ENCODE data around the gene MYO3B. TPM values are rescaled to one million over a fixed set of nuclear protein-coding genes. Genes with fewer than 3 reads are reported as not detected.

Gene MYO3B
- total RNA-seq, 1 donor from 2014 or later, result not detected

DNA sequence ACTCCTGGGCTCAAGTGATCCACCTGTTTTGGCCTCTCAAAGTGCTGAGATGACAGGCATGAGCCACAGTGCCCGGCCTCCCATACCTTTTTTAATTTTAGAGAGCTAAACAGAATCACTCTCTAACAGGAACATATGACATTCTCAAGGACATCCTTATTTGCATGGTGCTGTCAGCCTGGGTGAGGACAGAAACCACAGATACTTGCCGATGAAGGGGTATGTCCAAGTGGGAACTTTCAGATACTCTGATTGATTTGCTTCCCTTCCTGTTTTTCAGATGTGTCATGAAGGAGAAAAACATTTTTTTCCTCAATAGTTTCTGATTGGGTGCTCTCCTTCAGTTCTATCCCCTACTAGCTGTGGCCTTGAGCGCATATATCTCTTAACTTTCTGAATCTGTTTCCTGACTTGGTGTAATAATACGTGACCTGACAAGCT lies 49.6 kb downstream of the MYO3B start:
- H3K4me1 Mint-ChIP-seq (ENCODE audit: low read depth), result peaks cover 16% of the 10 kb centered on the region
- H3K4me3 Mint-ChIP-seq (ENCODE audit: low read depth), result no peak overlapping the region
- no peaks in the 10 kb centered on the region for H3K36me3 Mint-ChIP-seq (ENCODE audit: insufficient read depth)
- no peak overlapping the region for H3K27ac Mint-ChIP-seq
- peaks cover 7% of the 10 kb centered on the region for H3K27me3 Mint-ChIP-seq
- DNase-seq (ENCODE audit: low spot score, unreplicated experiment), result no peak
- TF ChIP-seq CTCF (IDR thresholded peaks at IDR 0.05; ENCODE audit: unreplicated experiment), result no peak
- no peaks in the 10 kb centered on the region for H3K9me3 Mint-ChIP-seq (ENCODE audit: low read depth)

DNA sequence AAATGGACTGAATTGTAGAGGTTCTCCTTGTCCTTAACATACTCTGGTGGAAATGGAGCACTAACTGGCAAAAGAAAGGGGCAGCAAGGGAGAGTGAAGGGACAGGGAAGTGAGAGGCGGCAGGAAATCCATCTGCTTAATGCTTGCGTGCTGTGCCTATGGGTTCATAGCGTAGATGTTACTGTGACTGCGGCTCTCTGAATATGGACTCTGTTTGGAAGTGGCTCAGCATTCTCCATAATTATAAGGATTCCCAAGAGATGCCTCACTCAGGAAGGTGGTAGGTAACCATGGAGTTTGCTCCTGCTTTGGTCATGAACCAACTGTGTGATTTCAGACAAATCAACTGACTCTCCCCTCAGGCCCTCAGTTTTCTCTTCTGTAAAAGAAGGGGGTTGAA lies 50.0 kb downstream of the MYO3B start:
- Mint-ChIP-seq H3K4me3 (ENCODE audit: low read depth) (no peak overlapping the region), H3K9me3 (ENCODE audit: low read depth) (no peaks in the 10 kb centered on the region), H3K27ac (no peak overlapping the region), H3K27me3 (peaks cover 7% of the 10 kb centered on the region), H3K36me3 (ENCODE audit: insufficient read depth) (no peaks in the 10 kb centered on the region), H3K4me1 (ENCODE audit: low read depth) (peaks cover 12% of the 10 kb centered on the region)
- DNase-seq (ENCODE audit: low spot score, unreplicated experiment), result no peak
- no peak for TF ChIP-seq CTCF (IDR thresholded peaks at IDR 0.05; ENCODE audit: unreplicated experiment)

GRCh38 chr2:170228429-170228828 lies 50.5 kb downstream of the MYO3B start:
- H3K9me3 Mint-ChIP-seq (ENCODE audit: low read depth), result no peaks in the 10 kb centered on the region
- H3K4me1 Mint-ChIP-seq (ENCODE audit: low read depth), result peaks cover 10% of the 10 kb centered on the region
- peaks cover 9% of the 10 kb centered on the region for H3K27me3 Mint-ChIP-seq
- H3K4me3 Mint-ChIP-seq (ENCODE audit: low read depth), result no peak overlapping the region
- no peak for DNase-seq (ENCODE audit: low spot score, unreplicated experiment)
- no peak for TF ChIP-seq CTCF (IDR thresholded peaks at IDR 0.05; ENCODE audit: unreplicated experiment)
- H3K27ac Mint-ChIP-seq, result no peak overlapping the region
- no peaks in the 10 kb centered on the region for H3K36me3 Mint-ChIP-seq (ENCODE audit: insufficient read depth)

DNA sequence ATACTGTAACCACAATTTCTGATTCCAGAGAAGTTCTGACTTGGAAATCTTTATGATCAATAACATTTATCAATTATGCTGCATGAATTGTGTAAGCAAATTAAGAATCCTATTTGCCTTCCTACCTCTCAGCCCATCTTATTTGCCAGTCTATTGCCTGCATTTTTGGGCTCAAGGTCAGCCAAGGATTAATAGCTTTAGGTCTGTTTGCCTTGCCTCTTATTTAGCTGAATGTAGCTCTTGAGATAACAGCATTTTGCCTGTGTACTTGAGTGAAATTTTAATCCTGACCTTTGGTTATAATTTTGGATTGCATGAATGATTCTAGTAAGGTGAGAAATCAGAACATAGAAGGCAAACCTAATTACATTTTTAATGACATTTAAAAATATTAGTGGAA lies 51.2 kb downstream of the MYO3B start:
- no peak for TF ChIP-seq CTCF (IDR thresholded peaks at IDR 0.05; ENCODE audit: unreplicated experiment)
- H3K27ac Mint-ChIP-seq, result no peak overlapping the region
- H3K4me1 Mint-ChIP-seq (ENCODE audit: low read depth), result peaks cover 10% of the 10 kb centered on the region

GRCh38 chr2:170229744-170230143 lies 51.8 kb downstream of the MYO3B start:
- no peaks in the 10 kb centered on the region for H3K36me3 Mint-ChIP-seq (ENCODE audit: insufficient read depth)
- no peak for TF ChIP-seq CTCF (IDR thresholded peaks at IDR 0.05; ENCODE audit: unreplicated experiment)
- peaks cover 14% of the 10 kb centered on the region for H3K27me3 Mint-ChIP-seq
- no peaks in the 10 kb centered on the region for H3K9me3 Mint-ChIP-seq (ENCODE audit: low read depth)
- H3K4me3 Mint-ChIP-seq (ENCODE audit: low read depth), result no peak overlapping the region
- H3K4me1 Mint-ChIP-seq (ENCODE audit: low read depth), result peaks cover 10% of the 10 kb centered on the region
- DNase-seq (ENCODE audit: low spot score, unreplicated experiment), result no peak
- H3K27ac Mint-ChIP-seq, result no peak overlapping the region

More for the DNA sequence above, 51.2 kb downstream of the MYO3B start:
- Mint-ChIP-seq H3K4me3 (ENCODE audit: low read depth) (no peak overlapping the region), H3K36me3 (ENCODE audit: insufficient read depth) (no peaks in the 10 kb centered on the region), H3K27me3 (peaks cover 11% of the 10 kb centered on the region), H3K9me3 (ENCODE audit: low read depth) (no peaks in the 10 kb centered on the region)
- no peak for DNase-seq (ENCODE audit: low spot score, unreplicated experiment)

All from progenitor cell of endocrine pancreas (in vitro differentiated cells).